HEK293 (cell line): ENCODE results near the gene PHF10.

Experiments
- GLIS1 ChIP-seq: fragments of 450-650 bp; formaldehyde crosslinking; IDR thresholded peaks from 2 replicates; pipeline ENCODE4 v1.5.1; 2016; ENCODE audit warnings: missing biosample characterization, missing genetic modification characterization
- HIC1 ChIP-seq: fragments of 450-650 bp; formaldehyde crosslinking; IDR thresholded peaks from 2 replicates; pipeline ENCODE4 v1.5.1; 2016; ENCODE audit warnings: missing biosample characterization, missing genetic modification characterization
- KLF7 ChIP-seq: fragments of 450-650 bp; formaldehyde crosslinking; IDR thresholded peaks from 2 replicates; pipeline ENCODE4 v1.5.1; 2016; ENCODE audit warnings: missing biosample characterization, missing genetic modification characterization, borderline replicate concordance
- PRDM6 ChIP-seq: fragments of 450-650 bp; formaldehyde crosslinking; IDR thresholded peaks from 2 replicates; pipeline ENCODE4 v1.5.1; 2017; ENCODE audit warnings: missing biosample characterization, missing genetic modification characterization
- ZBTB10 ChIP-seq: fragments of 450-650 bp; formaldehyde crosslinking; IDR thresholded peaks from 2 replicates; pipeline ENCODE4 v1.5.1; 2016; ENCODE audit warnings: missing biosample characterization, missing genetic modification characterization
- ZFP41 ChIP-seq: fragments of 450-650 bp; formaldehyde crosslinking; IDR thresholded peaks from 2 replicates; pipeline ENCODE4 v1.5.1; 2016; ENCODE audit warnings: missing biosample characterization, missing genetic modification characterization, borderline replicate concordance
- ZFP69B ChIP-seq: fragments of 450-650 bp; formaldehyde crosslinking; IDR thresholded peaks from 2 replicates; pipeline ENCODE4 v1.5.1; 2016; ENCODE audit warnings: missing biosample characterization, missing genetic modification characterization
- ZIC2 ChIP-seq: fragments of 450-650 bp; formaldehyde crosslinking; IDR thresholded peaks from 2 replicates; pipeline ENCODE4 v1.5.1; 2016; ENCODE audit warnings: missing biosample characterization, missing genetic modification characterization
- ZNF148 ChIP-seq: fragments of 450-650 bp; formaldehyde crosslinking; IDR thresholded peaks from 2 replicates; pipeline ENCODE4 v1.5.0; 2017; ENCODE audit warnings: missing biosample characterization, missing genetic modification characterization, borderline replicate concordance
- ZNF26 ChIP-seq: fragments of 450-650 bp; formaldehyde crosslinking; IDR thresholded peaks from 2 replicates; pipeline ENCODE4 v1.5.1; 2016; ENCODE audit warnings: missing biosample characterization, missing genetic modification characterization
- ZNF398 ChIP-seq: fragments of 450-650 bp; formaldehyde crosslinking; IDR thresholded peaks from 2 replicates; pipeline ENCODE4 v1.5.1; 2017; ENCODE audit warnings: missing biosample characterization, missing genetic modification characterization
- ZNF416 ChIP-seq: fragments of 450-650 bp; formaldehyde crosslinking; IDR thresholded peaks from 2 replicates; pipeline ENCODE4 v1.5.1; 2016; ENCODE audit warnings: missing biosample characterization, missing genetic modification characterization
- ZNF488 ChIP-seq: fragments of 450-650 bp; formaldehyde crosslinking; IDR thresholded peaks from 2 replicates; pipeline ENCODE4 v1.5.1; 2016; ENCODE audit warnings: missing biosample characterization, missing genetic modification characterization
- ZNF530 ChIP-seq: fragments of 450-650 bp; formaldehyde crosslinking; IDR thresholded peaks from 2 replicates; pipeline ENCODE4 v1.5.1; 2016; ENCODE audit warnings: low read depth, missing biosample characterization, missing genetic modification characterization
- ZNF639 ChIP-seq: fragments of 450-650 bp; formaldehyde crosslinking; IDR thresholded peaks from 2 replicates; pipeline ENCODE4 v1.5.1; 2016; ENCODE audit warnings: missing biosample characterization, missing genetic modification characterization
- ZNF692 ChIP-seq: fragments of 450-650 bp; formaldehyde crosslinking; IDR thresholded peaks from 2 replicates; pipeline ENCODE4 v1.5.1; 2016; ENCODE audit warnings: missing biosample characterization, missing genetic modification characterization
- ZSCAN30 ChIP-seq: fragments of 450-650 bp; IDR thresholded peaks from 2 replicates; pipeline ENCODE4 v1.5.1; 2018; ENCODE audit warnings: missing biosample characterization, mild to moderate bottlenecking, missing genetic modification characterization, moderate library complexity

Gene PHF10

GRCh38 chr6:169751242-169752073 lies 27.2 kb upstream of the PHF10 start, which contains the start of the genes DYNLT2 and ERMARD (continued):
- TF ChIP-seq ZBTB10 (tag by site-specific recombination) (no peak), ZNF398 (tag by site-specific recombination) (no peak), ZNF639 (tag by site-specific recombination) (peak; percentile 59; the same call in 1 of the 2 replicates), PRDM6 (tag by site-specific recombination) (no peak), ZNF692 (tag by site-specific recombination) (peak; percentile 97), ZNF488 (tag by site-specific recombination) (no peak), ZSCAN30 (tag by site-specific recombination) (0 out of 2 replicates have a peak, but pooled peaks have one; percentile 38), ZNF530 (tag by site-specific recombination) (no peak), ZNF416 (no peak), HIC1 (tag by site-specific recombination) (peak; percentile 97), ZFP69B (tag by site-specific recombination) (peak; percentile 95), KLF7 (tag by site-specific recombination) (peak; percentile 81; the same call in 1 of the 2 replicates), ZFP41 (tag by site-specific recombination) (no peak), ZNF148 (tag by site-specific recombination) (no peak), GLIS1 (tag by site-specific recombination) (no peak; the same call in 1 of the 2 replicates), ZNF26 (tag by site-specific recombination) (no peak), ZIC2 (peak; percentile 90)
